ENCODE results near the gene BTN3A1. TPM values are rescaled to one million over a fixed set of nuclear protein-coding genes. Genes with fewer than 3 reads are reported as not detected.
"Not testable (repeated sequence)": the region's sequence is repeated elsewhere in the genome, so short reads cannot be mapped to it uniquely, and the experiment has no call there.

Gene BTN3A1
- total and polyA plus RNA-seq, 8 donors = 3.9 to 33.5 (median 12.5) TPM

DNA sequence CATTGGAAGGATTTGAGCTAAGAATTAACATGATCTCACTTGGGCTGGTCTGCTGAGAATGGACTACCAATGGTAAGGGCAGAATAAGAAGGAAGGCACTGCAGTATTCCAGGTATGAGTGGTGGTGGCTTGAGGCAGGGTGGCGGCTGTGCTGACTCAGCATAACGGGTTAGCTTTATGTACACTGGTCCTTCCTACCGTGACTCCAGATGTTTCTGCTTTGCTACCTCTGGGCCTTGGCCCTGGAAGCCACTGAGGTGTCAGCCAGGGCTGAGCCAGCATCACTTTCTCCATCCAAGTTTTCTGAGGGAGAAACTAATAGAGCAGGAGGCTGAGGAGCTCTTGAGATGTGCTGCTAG, 25.4 kb downstream of the BTN3A1 start:
- 84 to 85% methylated on average over 3 of the region's 3 CpGs for WGBS, 2 donors
- no peaks in the 10 kb centered on the region for H3K36me3 ChIP-seq
- no peak overlapping the region for H3K4me3 ChIP-seq

DNA sequence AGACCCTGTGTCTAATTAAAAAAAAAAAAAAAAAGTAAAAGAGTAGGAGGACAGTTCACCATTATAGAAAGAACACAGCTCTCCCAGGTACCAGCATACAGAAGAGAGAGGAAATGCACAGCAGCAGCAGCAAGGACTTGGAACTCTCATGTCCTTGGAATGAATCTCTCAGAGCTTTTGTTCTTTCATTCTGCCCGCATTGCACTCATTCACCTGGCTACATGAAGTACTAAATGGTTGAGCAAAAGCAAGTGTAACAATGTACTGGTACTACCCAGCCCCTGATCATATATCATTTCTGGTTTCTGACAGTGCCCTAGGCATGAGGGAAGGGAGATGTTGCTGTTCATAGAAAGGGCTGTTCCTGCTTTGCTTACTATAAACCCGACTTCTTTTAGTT, 26.1 kb downstream of the BTN3A1 start:
- WGBS, 2 donors = 82 to 84% methylated on average over 2 of the region's 2 CpGs
- Histone ChIP-seq H3K27ac (no peak overlapping the region), H3K27me3 (no peaks in the 10 kb centered on the region), H3K9me3 (no peaks in the 10 kb centered on the region), H3K4me3 (no peak overlapping the region), H3K36me3 (no peaks in the 10 kb centered on the region), H3K4me1 (no peaks in the 10 kb centered on the region)
- TF ChIP-seq, protein P1, sequence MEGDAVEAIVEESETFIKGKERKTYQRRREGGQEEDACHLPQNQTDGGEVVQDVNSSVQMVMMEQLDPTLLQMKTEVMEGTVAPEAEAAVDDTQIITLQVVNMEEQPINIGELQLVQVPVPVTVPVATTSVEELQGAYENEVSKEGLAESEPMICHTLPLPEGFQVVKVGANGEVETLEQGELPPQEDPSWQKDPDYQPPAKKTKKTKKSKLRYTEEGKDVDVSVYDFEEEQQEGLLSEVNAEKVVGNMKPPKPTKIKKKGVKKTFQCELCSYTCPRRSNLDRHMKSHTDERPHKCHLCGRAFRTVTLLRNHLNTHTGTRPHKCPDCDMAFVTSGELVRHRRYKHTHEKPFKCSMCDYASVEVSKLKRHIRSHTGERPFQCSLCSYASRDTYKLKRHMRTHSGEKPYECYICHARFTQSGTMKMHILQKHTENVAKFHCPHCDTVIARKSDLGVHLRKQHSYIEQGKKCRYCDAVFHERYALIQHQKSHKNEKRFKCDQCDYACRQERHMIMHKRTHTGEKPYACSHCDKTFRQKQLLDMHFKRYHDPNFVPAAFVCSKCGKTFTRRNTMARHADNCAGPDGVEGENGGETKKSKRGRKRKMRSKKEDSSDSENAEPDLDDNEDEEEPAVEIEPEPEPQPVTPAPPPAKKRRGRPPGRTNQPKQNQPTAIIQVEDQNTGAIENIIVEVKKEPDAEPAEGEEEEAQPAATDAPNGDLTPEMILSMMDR (IDR thresholded peaks at IDR 0.05) = no peak
- FAIRE-seq (no peak), DNase-seq (no peak), ATAC-seq (no peak)
- intact Hi-C loops (cut with DNase I) = no loop called here

More for the DNA sequence above, 25.4 kb downstream of the BTN3A1 start:
- ATAC-seq = no peak
- H3K4me1 ChIP-seq = no peaks in the 10 kb centered on the region
- DNase-seq = no peak
- H3K9me3 ChIP-seq = no peaks in the 10 kb centered on the region
- H3K27ac ChIP-seq = no peak overlapping the region
- TF ChIP-seq, protein P1 (IDR thresholded peaks at IDR 0.05) = no peak
- FAIRE-seq = no peak
- H3K27me3 ChIP-seq = no peaks in the 10 kb centered on the region
- intact Hi-C loops (cut with DNase I) = no loop called here

DNA sequence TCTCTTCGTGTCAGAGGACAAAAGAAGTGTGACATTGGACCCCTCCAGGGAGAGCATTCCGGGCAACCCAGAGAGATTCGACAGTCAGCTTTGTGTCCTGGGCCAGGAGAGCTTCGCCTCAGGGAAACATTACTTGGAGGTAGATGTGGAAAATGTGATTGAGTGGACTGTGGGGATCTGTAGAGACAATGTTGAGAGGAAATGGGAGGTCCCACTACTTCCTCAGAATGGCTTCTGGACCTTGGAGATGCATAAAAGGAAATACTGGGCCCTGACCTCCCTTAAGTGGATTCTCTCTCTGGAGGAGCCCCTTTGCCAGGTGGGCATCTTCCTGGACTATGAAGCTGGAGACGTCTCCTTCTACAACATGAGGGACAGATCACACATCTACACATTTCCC, 28.7 kb downstream of the BTN3A1 start:
- FAIRE-seq (no peak), DNase-seq (no peak), ATAC-seq (no peak)
- 85 to 86% methylated on average over 5 of the region's 5 CpGs for WGBS, 2 donors
- no peaks in the 10 kb centered on the region for H3K27me3 ChIP-seq
- H3K36me3 ChIP-seq = no peaks in the 10 kb centered on the region
- intact Hi-C loops (cut with DNase I) = no loop called here
- TF ChIP-seq, protein P1 (IDR thresholded peaks at IDR 0.05) = no peak
- H3K27ac ChIP-seq = no peak overlapping the region
- H3K9me3 ChIP-seq = no peaks in the 10 kb centered on the region
- no peak overlapping the region for H3K4me3 ChIP-seq
- H3K4me1 ChIP-seq = no peaks in the 10 kb centered on the region

DNA sequence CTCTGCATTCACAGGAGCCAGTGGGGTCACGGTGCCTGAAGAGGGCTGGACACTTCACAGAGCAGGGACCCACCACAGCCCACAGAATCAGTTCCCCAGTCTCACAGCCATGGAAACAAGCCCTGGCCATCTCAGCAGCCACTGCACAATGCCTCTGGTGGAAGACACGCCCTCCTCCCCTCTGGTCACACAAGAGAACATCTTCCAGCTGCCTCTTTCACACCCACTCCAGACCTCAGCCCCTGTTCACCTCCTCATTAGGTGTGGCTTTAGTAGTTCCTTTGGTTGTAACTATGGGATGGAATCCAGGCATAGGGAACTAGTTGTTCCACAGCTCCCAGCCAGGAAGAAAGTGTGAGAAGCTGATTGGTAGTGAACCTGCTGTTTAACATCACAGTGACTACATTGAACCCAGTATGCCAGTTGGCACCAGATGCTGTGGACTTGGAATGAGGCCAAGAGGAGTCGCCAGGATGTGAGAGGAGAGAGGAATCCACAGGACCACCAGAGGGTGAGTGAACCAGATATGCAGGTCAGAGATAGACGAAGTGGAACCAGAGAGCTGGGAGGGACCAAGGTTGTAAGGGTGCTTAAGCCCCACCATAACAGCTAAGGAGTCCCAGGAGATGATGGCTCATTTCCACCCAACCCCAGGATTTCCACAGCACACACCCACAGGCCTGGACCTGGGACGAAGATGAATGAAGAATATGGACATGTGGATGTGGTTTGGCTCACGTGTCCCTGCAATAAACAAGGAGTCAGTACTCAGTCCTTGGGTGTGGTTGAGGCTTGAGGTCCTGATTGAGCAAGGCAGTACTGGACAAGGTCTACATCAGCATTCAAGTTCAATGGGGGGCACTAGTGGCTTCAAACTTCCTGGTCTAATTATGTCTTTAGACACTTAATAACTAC, 29.4 kb downstream of the BTN3A1 start:
- intact Hi-C loops (cut with DNase I) = no loop called here
- H3K4me1 ChIP-seq = no peaks in the 10 kb centered on the region
- FAIRE-seq (no peak), DNase-seq (no peak), ATAC-seq (no peak)
- WGBS, 2 donors = 85 to 87% methylated on average over 6 of the region's 6 CpGs
- no peaks in the 10 kb centered on the region for H3K27me3 ChIP-seq
- no peak overlapping the region for H3K4me3 ChIP-seq
- H3K27ac ChIP-seq = no peak overlapping the region
- TF ChIP-seq, protein P1 (IDR thresholded peaks at IDR 0.05) = no peak
- H3K36me3 ChIP-seq = no peaks in the 10 kb centered on the region
- H3K9me3 ChIP-seq = no peaks in the 10 kb centered on the region

DNA sequence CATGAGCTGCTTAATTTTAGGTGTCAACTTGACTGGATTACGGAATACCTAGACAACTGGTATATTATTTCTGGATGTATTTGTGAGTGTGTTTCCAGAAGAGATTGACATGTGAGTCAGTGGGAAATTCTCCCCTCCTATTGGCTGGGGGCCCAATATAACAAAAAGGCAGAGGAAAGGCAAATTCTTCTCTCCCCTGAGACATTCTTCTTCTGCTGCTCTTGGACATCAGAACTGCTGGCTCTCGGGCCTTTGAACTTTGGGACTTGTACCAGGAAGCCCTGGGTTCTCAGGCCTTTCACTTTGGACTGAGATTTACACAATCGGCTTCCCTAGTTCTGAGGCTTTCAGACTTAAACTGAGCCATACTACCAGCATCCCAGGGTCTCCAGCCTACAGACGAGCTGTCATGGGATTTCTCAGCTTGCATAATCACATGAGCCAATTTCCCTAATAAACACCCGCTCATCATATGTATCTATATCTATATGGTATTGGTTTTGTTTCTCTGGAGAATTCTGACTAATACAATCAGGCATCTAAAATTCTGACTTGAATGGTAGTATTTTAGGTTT, 30.6 kb downstream of the BTN3A1 start:
- TF ChIP-seq, protein P1 (IDR thresholded peaks at IDR 0.05) = no peak
- Histone ChIP-seq H3K27me3 (no peaks in the 10 kb centered on the region), H3K4me3 (no peak overlapping the region), H3K4me1 (no peaks in the 10 kb centered on the region), H3K9me3 (no peaks in the 10 kb centered on the region), H3K36me3 (no peaks in the 10 kb centered on the region), H3K27ac (no peak overlapping the region)
- no peak for ATAC-seq
- DNase-seq = no peak
- no peak for FAIRE-seq
- intact Hi-C loops (cut with DNase I) = no loop called here
- 84 to 87% methylated on average over 5 of the region's 5 CpGs for WGBS, 2 donors

DNA sequence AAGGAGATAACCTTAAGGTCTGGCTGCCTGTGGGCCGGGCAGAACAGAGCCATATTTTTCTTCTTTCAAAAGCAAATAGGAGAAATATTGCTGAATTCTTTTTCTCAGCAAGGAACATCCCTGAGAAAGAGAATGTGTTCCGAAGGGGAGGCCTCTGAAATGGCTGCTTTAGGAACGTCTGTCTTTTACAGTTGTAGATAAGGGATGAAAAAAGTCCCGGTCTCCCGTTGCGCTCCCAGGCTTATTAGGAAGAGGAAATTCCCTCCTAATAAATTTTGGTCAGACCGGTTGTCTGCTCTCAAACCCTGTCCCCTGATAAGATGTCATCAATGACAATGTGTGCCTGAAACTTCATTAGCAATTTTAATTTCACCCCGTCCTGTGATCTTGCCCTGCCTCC, 31.6 kb downstream of the BTN3A1 start:
- H3K9me3 ChIP-seq; ATAC-seq; H3K4me3 ChIP-seq; H3K36me3 ChIP-seq; FAIRE-seq; intact Hi-C loops (cut with DNase I); DNase-seq; H3K4me1 ChIP-seq; H3K27ac ChIP-seq; H3K27me3 ChIP-seq: not testable (repeated sequence)
- 86 to 94% methylated on average over 8 of the region's 8 CpGs for WGBS, 2 donors
